ENCODE measurements around the gene KRTAP1-5. TPM values are rescaled to one million over a fixed set of nuclear protein-coding genes. Genes with fewer than 3 reads are reported as not detected.
"Not testable (repeated sequence)": the region's sequence is repeated elsewhere in the genome, so short reads cannot be mapped to it uniquely, and the experiment has no call there.

KRTAP1-5 gene
- total and polyA plus RNA-seq, 8 donors, result not detected

GRCh38 chr17:41063449-41063848 is 36.4 kb upstream of the KRTAP1-5 start:
- Histone ChIP-seq H3K9me3 (no peaks in the 10 kb centered on the region), H3K36me3 (no peaks in the 10 kb centered on the region), H3K27me3 (peaks cover 0 to 17% (median 0%) of the 10 kb centered on the region in 3 donors), H3K27ac (no peak overlapping the region), H3K4me1 (no peaks in the 10 kb centered on the region), H3K4me3 (no peak overlapping the region)
- intact Hi-C loops (cut with DNase I; ENCODE audit: low total_unique reads), result no loop called here
- TF ChIP-seq POLR2AphosphoS5 (IDR thresholded peaks at IDR 0.05) (no peak), EP300 (IDR thresholded peaks at IDR 0.05) (no peak), POLR2A (IDR thresholded peaks at IDR 0.05) (no peak), CTCF (IDR thresholded peaks at IDR 0.05) (no peak)
- WGBS, 5 donors, result 50 to 62% (median 55%) methylated on average over 4 of the region's 4 CpGs
- DNase-seq, result no peak

DNA sequence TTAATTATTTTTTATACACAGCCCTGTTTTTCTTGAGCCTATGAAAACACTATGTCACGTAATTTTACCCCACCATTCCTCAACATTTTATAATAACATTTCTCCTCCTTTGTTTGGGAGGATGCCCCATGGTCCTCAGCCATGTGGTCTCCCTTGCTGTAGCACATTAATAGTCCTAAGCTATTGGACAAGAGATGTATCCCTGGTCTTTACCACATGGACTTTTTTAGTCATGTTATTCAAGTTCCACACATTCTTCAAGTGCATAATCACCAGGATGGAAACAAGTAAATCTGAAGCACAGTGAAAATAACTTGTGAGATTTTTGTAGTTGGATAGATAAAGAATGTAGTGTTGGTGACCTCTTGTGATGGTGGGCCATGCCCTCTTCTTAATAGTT is 35.0 kb upstream of the KRTAP1-5 start:
- DNase-seq, result no peak
- 49 to 76% (median 66%) methylated on average over 1 of the region's 1 CpG for WGBS, 5 donors
- Histone ChIP-seq H3K27me3 (peaks cover 0 to 31% (median 6%) of the 10 kb centered on the region in 3 donors), H3K4me1 (no peaks in the 10 kb centered on the region), H3K4me3 (no peak overlapping the region), H3K36me3 (no peaks in the 10 kb centered on the region), H3K9me3 (peaks cover 0 to 8% (median 2%) of the 10 kb centered on the region in 4 donors), H3K27ac (no peak overlapping the region)
- intact Hi-C loops (cut with DNase I; ENCODE audit: low total_unique reads), result no loop called here
- no peak for TF ChIP-seq POLR2A (IDR thresholded peaks at IDR 0.05)
- TF ChIP-seq EP300 (IDR thresholded peaks at IDR 0.05), result no peak
- no peak for TF ChIP-seq CTCF (IDR thresholded peaks at IDR 0.05)
- TF ChIP-seq POLR2AphosphoS5 (IDR thresholded peaks at IDR 0.05), result no peak

- peaks cover 0 to 8% (median 2%) of the 10 kb centered on the region in 4 donors for H3K9me3 ChIP-seq
- no peak for TF ChIP-seq EP300 (IDR thresholded peaks at IDR 0.05)
- no peak for TF ChIP-seq POLR2A (IDR thresholded peaks at IDR 0.05)
- TF ChIP-seq POLR2AphosphoS5 (IDR thresholded peaks at IDR 0.05), result no peak
- no peak for TF ChIP-seq CTCF (IDR thresholded peaks at IDR 0.05)
- 64 to 77% (median 67%) methylated on average over 6 of the region's 6 CpGs for WGBS, 5 donors
- no peak within 1 kb of the TSS for H3K27ac ChIP-seq
- DNase-seq, result no peak
- intact Hi-C loops (cut with DNase I; ENCODE audit: low total_unique reads), result no loop called here
- no peaks in the 10 kb centered on the region for H3K36me3 ChIP-seq
- H3K4me1 ChIP-seq, result no peaks in the 10 kb centered on the region
- H3K4me3 ChIP-seq, result no peak within 1 kb of the TSS
- peaks cover 0 to 31% (median 6%) of the 10 kb centered on the region in 3 donors for H3K27me3 ChIP-seq
Measured at GRCh38 chr17:41060052-41060604, 33.1 kb upstream of the KRTAP1-5 start, which contains the start of gene KRTAP2-3. KRTAP2-3 (minus strand) TSS chr17:41060114; CDS start chr17:41060050, 64 bp downstream.

GRCh38 chr17:41059276-41060051 is 32.5 kb upstream of the KRTAP1-5 start:
- 29 to 32% (median 30%) methylated on average over 8 to 11 of the region's 31 CpGs for WGBS, 5 donors
- H3K4me3 ChIP-seq; DNase-seq; H3K36me3 ChIP-seq; intact Hi-C loops (cut with DNase I; ENCODE audit: low total_unique reads); H3K27ac ChIP-seq; H3K4me1 ChIP-seq; H3K9me3 ChIP-seq: not testable (repeated sequence)
- H3K27me3 ChIP-seq, result peaks cover 0 to 31% (median 6%) of the 10 kb centered on the region in 3 donors

GRCh38 chr17:41058741-41059140 is 31.7 kb upstream of the KRTAP1-5 start:
- Histone ChIP-seq H3K4me1 (no peaks in the 10 kb centered on the region), H3K9me3 (peaks cover 0 to 8% (median 2%) of the 10 kb centered on the region in 4 donors), H3K4me3 (no peak overlapping the region), H3K27ac (no peak overlapping the region), H3K36me3 (no peaks in the 10 kb centered on the region), H3K27me3 (peaks cover 0 to 36% (median 6%) of the 10 kb centered on the region in 3 donors)
- intact Hi-C loops (cut with DNase I; ENCODE audit: low total_unique reads), result no loop called here
- no peak for DNase-seq
- TF ChIP-seq POLR2A (IDR thresholded peaks at IDR 0.05), result no peak
- no peak for TF ChIP-seq CTCF (IDR thresholded peaks at IDR 0.05)
- TF ChIP-seq POLR2AphosphoS5 (IDR thresholded peaks at IDR 0.05), result no peak
- no peak for TF ChIP-seq EP300 (IDR thresholded peaks at IDR 0.05)
- WGBS, 5 donors, result 88 to 94% (median 90%) methylated on average over 5 of the region's 5 CpGs
